Left renal cortex interstitium (tissue), 4 donors: ENCODE data around the gene ATP13A1. TPM values are rescaled to one million over a fixed set of nuclear protein-coding genes. Genes with fewer than 3 reads are reported as not detected.
"Not testable (repeated sequence)": the region's sequence is repeated elsewhere in the genome, so short reads cannot be mapped to it uniquely, and the experiment has no call there.

Source experiments
- DNase-seq, 4 donors: peaks; one replicate each; pipeline ENCODE4 v3.0.0-alpha.2; 2013; ENCODE audit warnings: low read depth in 4 of 4, low spot score in 2 of 4, missing footprints in 1 of 4
- polyA plus RNA-seq, 4 donors: library from polyadenylated mRNA; unstranded; fragments of 120-200 nt; gene quantifications; one replicate each; pipeline ENCODE4 v1.2.1, GENCODE V29; 2013; ENCODE audit not compliant: insufficient read length in 4 of 4

Gene ATP13A1
- polyA plus RNA-seq, 4 donors: 38.5 to 68.9 (median 54.2) TPM

DNA sequence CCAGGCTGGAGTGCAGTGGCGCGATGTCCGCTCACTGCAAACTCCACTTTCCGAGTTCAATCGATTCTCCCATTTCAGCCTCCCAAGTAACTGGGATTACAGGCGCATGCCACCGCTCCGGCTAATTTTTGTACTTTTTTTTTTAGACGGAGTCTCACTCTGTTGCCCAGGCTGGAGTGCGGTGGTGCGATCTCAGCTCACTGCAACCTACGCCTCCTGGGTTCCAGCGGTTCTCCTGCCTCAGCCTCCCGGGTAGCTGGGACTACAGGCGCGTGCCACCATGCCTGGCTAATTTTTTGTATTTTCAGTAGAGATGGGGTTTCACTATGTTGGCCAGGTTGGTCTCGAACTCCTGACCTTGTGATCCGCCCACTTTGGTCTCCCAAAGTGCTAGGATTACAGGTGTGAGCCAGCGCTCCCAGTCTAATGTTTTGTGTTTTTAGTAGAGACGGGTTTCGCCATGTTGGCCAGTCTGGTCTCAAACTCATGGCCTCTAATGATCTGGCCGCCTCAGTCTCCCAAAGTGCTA lies 2.0 kb upstream of the ATP13A1 start:
- DNase-seq: not testable (repeated sequence)

DNA sequence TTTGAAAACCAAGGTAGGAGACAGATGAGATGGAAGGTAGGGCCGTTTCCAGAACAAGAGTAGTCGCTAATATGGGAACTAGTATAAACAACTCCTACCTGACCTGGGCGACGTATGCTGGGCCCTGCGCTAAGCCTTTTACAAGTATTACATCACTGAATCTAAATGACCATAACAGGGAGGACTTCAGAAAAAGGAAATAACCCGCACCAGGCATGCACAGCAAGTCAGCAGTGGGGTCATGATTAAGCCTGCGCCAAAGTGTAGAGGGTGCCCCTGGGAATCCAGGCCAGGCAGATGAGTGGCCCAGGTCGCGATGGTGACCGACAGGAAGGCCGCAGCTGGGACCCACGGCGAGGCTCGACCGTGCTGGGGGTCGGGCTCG lies 613 bp downstream of the ATP13A1 start:
- DNase-seq: no peak

- no peak for DNase-seq
Observed at GRCh38 chr19:19662344-19662743, 1.1 kb downstream of the ATP13A1 start.

DNA sequence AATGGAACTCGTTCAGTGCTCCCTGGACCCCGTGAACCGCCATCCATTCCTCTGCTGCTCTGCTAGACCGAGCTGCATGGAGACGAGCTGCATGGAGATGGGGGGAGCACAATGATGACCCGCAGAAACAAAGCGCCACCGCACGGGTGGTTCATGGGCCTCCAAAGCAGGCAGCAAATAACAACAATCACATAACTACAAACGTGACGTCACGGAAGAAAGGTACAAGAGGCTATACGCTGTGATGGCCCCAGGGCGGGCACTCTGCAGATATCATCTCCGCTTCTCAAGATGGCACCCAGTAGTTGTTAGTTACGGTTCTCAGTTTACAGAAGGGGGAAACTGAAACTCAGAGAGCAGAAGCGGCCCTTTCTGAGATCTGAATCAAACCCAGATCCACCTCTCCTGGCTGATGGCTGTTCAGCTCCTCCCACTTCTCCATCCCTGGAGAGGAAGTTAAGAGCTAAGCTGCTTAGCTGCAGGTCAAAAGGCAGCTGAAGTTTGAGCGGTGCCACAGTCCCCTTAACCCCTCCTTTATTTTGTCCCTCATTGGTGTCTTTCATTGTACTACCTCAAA lies 1.7 kb downstream of the ATP13A1 start:
- DNase-seq: no peak

- DNase-seq: no peak
Observed at GRCh38 chr19:19661141-19661674, 2.3 kb downstream of the ATP13A1 start.

DNA sequence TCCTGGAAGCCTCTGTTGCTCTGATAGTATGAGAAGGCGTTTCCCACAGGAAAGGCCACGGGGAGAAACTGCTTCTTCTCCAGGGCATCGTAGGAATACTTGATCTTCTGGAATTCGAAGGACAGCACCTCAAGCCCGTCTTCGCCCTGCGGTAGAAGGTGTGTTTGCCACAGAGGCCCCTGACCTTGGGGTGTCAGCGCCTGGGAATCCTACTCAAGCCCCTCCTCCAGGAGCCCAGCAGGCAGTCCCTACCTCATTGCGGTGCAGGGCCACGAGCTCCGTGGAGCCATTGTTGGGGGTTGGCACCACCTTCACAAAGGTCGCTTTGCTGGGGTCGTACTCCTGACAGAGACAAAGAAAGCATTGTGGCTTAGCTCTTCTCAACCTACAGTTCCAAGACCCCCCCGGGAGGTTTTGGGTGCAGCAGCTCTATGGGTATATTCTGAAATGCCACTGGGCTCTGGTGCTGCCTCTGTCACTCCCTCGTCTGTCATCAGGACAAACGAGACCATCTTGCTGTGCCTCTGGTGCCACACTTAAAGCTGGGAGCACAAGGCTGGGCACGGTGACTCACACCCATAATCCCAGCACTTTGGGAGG lies 3.7 kb downstream of the ATP13A1 start:
- no peak for DNase-seq

DNA sequence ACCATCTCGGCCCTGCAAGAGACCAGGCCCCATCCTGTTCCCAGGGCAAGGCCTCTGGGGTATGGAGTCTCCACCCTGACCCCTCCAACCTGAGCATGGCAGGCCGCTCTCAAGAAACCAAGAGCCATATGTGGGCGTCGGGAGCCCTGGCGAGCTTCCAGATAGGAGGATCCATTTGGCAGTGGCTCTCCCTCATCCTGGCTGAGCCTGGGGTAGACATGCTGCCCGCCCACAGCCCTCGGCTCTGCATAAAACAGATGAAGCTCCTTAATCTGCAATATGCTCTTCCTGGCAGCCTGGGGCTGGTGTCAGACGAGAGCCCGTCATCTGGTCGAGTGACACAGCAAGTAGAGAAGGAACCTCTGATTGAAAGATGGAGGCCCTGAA lies 6.1 kb downstream of the ATP13A1 start:
- no peak for DNase-seq

GRCh38 chr19:19656451-19657396 lies 6.8 kb downstream of the ATP13A1 start:
- DNase-seq: no peak

DNA sequence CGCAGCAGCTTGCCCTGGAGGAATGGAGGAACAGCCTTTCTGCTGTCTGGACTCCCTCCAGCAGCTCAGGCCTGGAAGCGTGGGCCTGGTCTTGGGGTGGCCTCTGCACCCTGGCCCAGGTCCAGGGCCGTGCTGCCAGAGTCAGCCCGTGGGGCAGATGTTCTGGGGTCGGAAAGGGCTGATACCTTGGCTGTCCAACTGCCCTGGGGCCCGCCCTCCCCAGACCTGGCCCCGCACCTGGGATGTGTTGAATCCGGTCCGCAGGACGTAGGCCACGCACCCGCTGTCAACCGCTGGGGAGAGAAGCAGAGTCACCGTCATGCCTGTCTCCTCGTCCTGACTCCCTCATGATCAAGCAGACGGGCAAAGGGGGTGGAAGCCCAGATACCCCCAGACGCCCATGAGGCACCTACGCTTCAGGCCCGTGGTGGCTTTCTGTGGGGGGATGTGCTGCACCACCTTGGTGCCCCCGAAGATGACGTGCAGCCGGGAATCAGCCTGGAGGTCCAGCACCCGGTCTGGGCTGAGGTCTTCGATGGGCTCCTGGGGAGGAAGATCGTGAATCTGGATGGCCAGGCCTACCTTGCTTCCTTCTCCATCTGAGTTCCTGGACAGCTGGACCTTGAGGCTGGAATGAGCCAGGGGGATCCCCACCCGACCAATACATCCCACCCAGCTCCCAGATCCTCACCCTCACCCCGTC lies 7.7 kb downstream of the ATP13A1 start:
- no peak for DNase-seq

DNA sequence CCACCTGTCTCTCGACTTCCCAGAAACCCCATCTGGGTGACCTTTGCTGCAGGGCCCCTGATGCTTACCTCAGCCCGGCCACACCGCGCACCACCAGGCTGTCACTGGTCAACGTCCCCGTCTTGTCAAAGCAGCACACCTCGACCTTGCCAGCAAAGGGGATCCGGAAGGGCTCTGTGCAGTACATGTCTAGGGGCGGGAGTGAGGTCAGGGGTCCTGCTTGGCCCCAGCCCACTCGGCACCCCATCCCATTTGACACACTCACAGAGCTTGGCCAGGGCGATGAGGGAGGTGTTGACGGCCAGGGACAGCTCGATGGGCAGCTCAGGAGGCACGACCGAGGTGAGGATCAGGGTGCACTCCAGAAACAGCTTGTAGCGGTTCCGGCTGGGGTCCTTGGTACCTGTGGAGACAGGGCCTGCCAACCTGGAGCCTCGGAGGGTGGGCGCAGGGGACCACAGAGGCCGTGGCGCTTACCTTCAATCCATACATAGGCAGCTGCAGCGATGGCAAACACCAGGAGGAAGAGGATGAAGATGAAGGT lies 8.4 kb downstream of the ATP13A1 start:
- no peak for DNase-seq

DNA sequence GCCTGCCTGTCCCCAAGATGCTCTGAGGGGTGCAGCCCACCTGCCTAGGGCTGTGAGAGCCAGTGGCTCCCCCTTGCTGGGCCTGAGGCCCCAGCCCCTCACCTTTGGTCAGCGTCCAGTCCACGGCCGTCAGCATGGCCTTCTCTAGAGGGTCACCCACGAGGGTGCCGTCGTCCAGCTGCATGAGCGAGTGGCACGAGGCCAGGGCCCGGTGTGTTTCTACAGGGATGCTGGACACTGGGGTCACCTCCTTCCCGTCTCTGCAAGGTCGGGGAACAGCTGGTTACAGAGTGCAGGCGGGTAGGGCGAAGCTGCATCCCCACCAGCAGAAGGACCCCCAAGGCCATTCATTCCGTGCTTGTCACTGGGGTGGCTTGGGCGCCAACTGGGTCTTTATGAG lies 9.0 kb downstream of the ATP13A1 start:
- no peak for DNase-seq

DNA sequence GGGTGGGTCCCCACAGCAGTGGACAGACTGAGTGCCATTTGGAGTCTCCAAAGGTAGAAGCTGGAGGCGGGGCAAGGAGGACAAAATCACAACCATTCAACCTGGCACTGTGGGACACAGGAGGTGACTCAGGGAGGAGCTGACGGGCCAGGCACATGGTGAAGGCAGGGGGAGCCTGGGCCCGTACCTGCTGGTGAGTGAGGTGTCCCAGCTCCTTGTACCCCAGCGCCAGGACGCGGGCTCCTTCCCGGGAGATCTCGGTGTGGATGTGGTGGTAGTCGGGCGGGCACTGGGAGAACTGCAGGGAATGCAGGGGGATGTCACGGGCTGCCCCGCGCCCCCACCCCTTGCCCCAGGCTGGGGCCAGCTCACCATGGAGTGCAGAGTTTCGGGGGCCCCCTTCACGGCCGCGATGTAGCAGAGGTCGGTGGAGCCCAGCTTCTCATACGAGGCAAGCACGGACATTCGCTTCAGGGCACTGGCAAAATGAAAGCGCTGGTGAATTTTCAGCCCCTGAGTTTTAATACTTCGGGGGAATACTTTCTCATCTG lies 9.8 kb downstream of the ATP13A1 start:
- no peak for DNase-seq

GRCh38 chr19:19652482-19653295 lies 10.8 kb downstream of the ATP13A1 start:
- no peak for DNase-seq

GRCh38 chr19:19651076-19651475 lies 12.4 kb downstream of the ATP13A1 start:
- no peak for DNase-seq

- DNase-seq: no peak
Observed at GRCh38 chr19:19650331-19650730, 13.1 kb downstream of the ATP13A1 start.

DNA sequence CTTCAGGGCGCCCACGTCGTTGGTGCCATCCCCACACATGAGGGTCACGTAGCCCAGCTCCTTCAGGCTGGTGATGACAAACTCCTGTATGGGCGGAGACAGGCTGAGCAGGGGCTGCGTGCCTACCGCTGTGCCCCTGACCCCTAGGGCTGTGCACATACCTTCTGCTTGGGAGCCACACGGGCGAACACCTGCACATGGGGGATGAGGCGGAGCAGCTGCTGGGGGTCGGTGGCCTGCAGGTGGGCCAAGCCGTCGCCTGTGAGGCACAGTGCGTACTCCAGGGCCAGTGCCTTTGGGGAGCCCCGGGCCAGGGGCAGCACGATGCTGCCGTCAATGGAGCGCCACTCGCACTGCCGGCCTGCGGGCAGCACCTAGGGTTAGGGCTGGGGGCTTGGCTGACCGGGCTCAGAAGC lies 13.9 kb downstream of the ATP13A1 start:
- DNase-seq: no peak

DNA sequence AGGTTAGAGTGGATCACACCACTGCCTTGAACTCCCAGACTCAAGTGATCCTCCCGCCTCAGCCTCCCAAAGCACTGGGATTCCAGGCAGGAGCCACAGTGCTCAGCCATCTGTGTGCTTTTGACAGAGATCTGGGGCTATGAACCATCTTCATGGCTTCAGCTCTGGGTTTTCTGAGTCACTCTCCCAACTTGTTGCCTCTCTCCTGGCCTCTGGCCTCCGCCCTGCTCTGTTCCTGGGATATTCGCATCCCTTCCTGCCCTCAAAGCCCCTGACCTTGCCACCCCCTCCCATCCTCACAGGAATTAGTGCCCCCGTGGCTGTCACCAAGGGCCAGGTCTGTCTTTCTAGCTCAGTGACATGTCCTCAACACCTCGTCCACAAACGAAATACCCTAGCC lies 14.3 kb downstream of the ATP13A1 start:
- no peak for DNase-seq

DNA sequence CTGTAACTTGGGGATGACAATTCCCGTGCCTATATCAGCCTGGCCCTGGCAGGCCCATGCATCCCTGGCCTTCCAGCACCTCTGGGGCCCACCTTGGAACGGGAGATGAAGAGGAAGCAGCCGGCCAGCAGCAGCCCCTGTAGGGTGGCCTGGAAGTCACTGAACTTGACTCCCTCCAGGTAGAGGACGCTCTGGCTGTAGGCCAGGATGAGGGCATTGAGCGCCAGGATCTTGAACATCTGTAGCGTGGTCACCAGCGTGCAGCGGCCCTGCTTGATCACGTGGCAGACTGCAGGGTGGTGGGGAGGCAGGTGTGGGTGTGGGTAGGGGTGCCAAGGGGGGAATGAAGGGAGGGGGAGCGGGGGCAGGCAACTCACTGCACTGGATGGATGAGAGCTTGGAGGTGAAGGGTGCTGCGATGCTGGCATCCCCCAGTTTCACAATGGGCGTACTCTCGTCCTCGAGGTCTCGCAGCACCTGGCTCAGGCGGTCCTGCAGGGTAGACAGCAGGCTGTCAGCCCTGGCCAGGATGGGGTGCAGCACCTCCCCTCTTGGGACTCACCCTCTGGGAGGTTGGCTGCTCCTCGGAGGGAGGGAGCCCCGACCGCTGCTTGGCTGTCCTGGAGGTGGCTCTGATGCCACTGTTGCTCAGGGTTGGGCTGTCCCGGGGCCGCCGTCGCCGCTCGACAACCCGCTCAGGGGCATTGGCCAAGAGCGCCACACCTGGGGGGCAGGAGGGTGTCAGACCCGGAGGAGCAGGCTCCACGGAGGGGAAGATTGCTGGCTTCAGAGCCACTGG lies 16.2 kb downstream of the ATP13A1 start:
- DNase-seq: no peak
